HG03558 (cell line): ENCODE results near the gene WDR5B.
"Not testable (repeated sequence)": the region's sequence is repeated elsewhere in the genome, so short reads cannot be mapped to it uniquely, and the experiment has no call there.

Experiments used
- ATAC-seq: cut with Tn5 transposase; IDR thresholded peaks from one replicate; pipeline ENCODE4 v1.9.1; 2021; ENCODE audit warnings: moderate number of reproducible peaks; ENCODE audit not compliant: unreplicated experiment; ENCODE audit errors: extremely low read depth

The WDR5B gene

DNA sequence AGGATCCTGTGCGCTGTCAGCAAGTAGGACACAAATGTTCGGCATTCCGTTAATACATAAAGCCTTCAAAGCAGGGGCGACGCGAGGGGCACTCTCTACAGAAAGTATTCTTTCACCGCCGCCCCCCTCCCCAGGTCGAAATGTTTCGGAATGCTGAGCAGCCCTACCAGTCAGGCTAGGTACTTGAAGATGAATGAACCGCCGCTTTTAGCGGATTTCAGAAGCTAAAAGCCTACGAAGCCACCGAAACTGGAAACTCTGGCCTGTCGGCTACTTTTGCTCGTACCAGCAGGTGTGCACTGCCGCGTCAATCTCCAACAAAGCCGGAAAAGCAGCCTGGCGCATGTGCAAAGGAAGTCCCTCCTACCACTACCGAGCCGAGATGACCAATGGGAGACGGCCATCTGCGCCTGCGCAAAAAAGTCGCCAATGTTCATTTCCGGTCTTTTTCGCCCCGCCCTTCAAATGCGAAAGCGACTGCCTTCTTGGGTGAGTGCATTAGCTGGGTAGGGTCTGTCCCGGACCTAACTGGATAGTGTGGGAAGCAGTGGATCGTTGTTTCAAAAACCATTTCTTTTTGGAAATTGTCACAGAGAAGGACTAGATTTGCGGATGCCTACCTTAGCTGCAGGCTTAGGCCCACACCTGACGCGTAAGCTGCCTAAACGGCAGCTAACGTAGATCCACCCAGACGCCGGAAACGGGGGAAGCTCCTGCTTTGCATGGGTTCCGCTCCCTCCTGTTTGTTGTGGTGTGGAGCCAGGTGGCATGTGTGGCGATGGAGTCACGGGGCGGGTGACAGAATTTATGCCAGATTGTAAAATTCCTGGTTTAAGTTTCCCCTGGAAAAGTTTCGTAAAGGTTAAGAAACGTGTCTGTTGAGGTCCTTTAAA, at the start of gene WDR5B:
TSS of gene WDR5B (minus strand) at position 301 of the 893 bp plus-strand sequence. CDS start 534 bp downstream, outside the sequence.
- ATAC-seq = peak; percentile 65

GRCh38 chr3:122464659-122465058, 48.8 kb upstream of the WDR5B start:
- ATAC-seq = no peak

DNA sequence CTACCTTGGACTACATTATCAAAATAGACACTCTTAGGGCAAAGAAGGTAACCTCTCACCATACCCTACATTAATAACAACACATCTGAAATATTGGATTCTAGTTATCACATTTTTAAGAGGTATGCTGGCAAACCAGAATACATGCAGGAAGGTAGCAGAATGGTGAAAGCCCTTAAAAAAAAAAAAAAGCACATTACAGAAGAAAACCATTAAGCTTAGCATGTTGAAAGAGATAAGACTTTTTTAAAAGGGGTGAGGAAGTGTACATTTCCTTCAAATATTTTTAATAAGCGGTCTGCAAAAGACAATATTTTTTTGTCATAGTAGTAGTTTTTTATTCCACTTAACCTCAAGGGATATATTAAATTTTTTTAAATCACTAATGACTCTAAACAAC, 46.5 kb upstream of the WDR5B start:
- ATAC-seq = no peak

GRCh38 chr3:122461806-122462205, 45.9 kb upstream of the WDR5B start:
- ATAC-seq = no peak

GRCh38 chr3:122458992-122459391, 43.1 kb upstream of the WDR5B start:
- no peak for ATAC-seq

- no peak for ATAC-seq
These were observed 41.8 kb upstream of the WDR5B start for GRCh38 chr3:122457706-122458105.

DNA sequence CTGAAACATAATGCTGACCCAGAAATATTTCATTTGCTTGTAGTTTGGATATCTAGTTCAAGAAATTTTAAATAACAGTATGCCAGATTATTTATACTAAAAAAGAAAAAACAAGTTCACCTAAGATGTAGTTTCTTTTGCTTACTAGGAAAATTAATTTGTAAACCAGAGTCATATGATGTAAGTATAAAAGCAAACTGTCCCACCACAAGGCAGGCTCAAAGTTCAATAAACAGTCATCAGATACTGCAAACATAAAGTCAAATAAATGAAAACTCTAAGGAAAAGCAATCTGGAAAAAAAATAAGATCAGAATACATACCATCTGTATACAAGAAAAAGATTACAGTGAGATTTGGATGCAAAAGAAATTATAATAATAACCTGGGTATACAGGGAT, 40.2 kb upstream of the WDR5B start:
- ATAC-seq = no peak

- no peak for ATAC-seq
These were observed 35.5 kb upstream of the WDR5B start for GRCh38 chr3:122451371-122451770.

DNA sequence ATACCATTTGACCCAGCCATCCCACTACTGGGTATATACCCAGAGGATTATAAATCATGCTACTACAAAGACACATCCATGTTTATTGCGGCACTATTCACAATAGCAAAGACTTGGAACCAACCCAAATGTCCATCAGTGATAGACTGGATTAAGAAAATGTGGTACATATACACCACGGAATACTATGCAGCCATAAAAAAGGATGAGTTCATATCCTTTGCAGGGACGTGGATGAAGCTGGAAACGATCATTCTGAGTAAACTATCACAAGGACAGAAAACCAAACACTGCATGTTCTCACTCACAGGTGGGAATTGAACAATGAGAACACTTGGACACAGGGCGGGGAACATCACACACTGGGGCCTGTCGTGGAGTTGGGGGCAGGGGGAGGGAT, 32.4 kb upstream of the WDR5B start:
- ATAC-seq = not testable (repeated sequence)

DNA sequence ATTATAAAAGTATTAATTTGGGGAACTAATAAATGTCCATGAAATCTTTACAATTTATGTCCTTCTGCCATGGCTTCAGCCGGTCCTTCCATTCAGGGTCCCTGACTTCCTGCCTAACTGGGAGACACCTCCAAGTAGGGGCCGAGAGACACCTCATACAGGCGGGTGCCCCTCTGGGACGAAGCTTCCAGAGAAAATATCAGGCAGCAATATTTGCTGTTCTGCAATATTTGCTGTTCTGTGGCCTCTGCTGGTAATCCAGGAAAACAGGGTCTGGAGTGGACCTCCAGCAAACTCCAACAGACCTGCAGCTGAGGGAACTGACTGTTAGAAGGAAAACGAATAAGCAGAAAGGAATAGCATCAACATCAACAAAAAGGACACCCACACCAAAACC, 28.6 kb upstream of the WDR5B start:
- ATAC-seq = not testable (repeated sequence)

GRCh38 chr3:122443762-122444490, 28.1 kb upstream of the WDR5B start:
- not testable (repeated sequence) for ATAC-seq

- ATAC-seq = no peak
These were observed 27.2 kb upstream of the WDR5B start for GRCh38 chr3:122443090-122443489.

DNA sequence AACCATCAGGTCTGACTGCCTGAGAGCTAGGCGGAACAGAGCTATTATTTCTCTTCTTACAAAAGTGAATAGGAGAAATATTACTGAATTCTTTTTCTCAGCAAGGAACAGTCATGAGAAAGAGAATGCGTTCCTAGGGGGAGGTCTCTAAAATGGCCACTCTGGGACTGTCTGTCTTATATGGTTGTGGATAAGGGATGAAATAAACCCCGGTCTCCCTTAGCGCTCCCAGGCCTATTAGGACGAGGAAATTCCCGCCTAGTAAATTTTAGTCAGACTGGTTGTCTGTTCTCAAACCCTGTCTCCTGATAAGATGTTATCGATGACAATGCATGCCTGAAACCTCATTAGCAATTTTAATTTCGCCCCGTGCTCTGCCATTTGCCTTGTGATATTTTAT, 20.1 kb upstream of the WDR5B start:
- no peak for ATAC-seq

DNA sequence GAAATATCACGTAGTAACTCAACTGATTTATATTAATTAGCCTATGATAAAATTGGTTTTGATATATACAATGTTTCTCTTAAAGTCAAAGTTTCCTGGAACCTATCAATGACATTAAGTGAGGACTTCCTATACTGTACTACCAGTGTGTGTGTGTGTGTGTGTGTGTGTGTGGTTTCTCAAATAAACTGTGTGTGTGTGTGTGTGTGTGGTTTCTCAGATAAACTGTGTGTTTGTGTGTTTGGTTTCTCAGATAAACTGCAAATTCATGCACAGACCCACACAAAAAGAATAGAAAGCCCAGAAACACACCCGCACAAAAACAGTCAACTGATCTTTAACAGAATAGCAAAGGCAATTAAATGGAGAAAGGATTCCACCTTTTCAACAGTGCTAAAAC, 14.5 kb upstream of the WDR5B start:
- no peak for ATAC-seq

- ATAC-seq = no peak
These were observed 12.1 kb upstream of the WDR5B start for GRCh38 chr3:122427857-122428471.

- ATAC-seq = no peak
These were observed 6.0 kb upstream of the WDR5B start for GRCh38 chr3:122421836-122422235.

DNA sequence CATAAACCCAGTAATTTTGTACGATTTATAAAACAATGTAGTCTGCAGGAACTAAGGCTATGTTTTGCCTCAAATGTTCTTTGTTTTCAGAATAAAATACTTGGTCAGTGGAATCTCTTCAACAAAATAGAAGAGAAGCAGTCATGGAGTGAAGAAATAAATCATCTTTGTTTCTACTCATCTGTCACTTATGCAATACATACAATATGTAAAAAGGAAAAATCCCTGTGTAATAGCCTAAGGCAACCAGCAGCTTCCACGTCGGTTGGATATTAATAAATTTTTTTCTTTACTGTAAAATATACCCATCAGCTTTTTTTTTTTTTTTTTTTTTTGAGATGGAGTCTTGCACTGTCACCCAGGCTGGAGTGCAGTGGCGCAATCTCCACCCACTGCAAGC, 5.2 kb upstream of the WDR5B start:
- ATAC-seq = no peak

GRCh38 chr3:122416966-122417365, 1.1 kb upstream of the WDR5B start:
- no peak for ATAC-seq

DNA sequence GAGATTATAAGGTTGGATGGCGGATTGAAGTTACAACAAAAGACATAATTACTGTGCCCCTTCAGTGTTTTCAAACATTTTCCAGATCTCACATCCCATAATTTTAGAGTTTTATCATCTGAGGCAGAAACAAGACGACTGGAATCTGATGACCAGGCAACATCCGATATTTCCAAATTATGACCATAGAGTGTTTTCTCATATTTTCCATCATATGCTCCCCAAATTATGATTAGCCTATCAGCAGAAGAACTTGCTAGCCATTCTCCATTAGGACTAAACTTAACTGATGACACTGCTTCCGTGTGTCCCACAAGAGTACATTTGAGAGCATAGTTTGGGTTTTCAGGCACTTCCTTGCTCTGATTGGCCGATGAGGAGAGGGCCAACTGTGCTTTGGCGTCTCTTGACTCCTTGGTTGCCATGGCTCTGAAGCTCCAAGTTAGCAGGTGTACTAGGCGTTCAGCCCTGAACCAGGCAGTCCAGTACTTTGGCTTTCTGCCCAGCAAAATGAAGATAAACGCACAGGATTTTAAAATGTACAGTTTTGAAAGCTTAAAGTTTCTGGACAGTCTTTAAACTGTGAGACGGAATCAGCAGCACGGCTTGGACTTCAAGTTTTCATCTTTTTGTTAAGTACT, 638 bp downstream of the WDR5B start:
- peak; percentile 33 for ATAC-seq

DNA sequence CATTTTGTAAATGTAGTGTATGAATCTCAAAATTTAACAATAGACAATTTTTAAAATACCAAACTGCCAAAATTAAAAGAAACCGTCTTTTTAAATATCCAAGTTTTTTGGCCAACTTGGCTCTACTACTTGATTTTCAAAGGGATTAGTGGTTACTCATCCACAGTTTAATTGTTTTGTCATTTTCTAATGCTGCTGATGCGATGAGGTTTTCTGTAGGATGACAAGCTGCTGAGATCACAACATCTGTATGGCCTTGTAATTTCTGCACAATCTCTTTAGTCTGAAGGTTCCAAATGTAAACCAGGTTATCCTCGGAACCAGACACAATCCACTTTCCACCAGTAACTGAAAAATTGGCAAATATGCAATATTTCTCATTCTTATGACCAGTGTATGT, 1.5 kb downstream of the WDR5B start:
- no peak for ATAC-seq

- ATAC-seq = no peak
These were observed 5.2 kb downstream of the WDR5B start for GRCh38 chr3:122410639-122411038.
